Stomach smooth muscle (tissue), 2 donors: ENCODE data around the gene RHOU.

ENCODE experiments used
- H3K27ac ChIP-seq: one replicate; pipeline ENCODE4 v1.7.0; 2013; ENCODE audit warnings: mild to moderate bottlenecking, low read length, inconsistent platforms
- H3K27me3 ChIP-seq, 2 donors: one replicate each; pipeline ENCODE4 v1.7.0; 2013; ENCODE audit warnings: low read length in 2 of 2; ENCODE audit not compliant: insufficient read depth in 2 of 2, control insufficient read depth in 1 of 2
- H3K36me3 ChIP-seq, 2 donors: one replicate each; pipeline ENCODE4 v1.7.0; 2013; ENCODE audit warnings: low read length in 2 of 2; ENCODE audit not compliant: control insufficient read depth in 2 of 2, insufficient read depth in 2 of 2
- H3K4me1 ChIP-seq: one replicate; pipeline ENCODE4 v1.7.0; 2013; ENCODE audit warnings: low read length; ENCODE audit not compliant: control insufficient read depth, insufficient read depth
- H3K4me3 ChIP-seq, 2 donors: one replicate each; pipeline ENCODE4 v1.7.0; 2013; ENCODE audit warnings: low read length in 2 of 2
- H3K9ac ChIP-seq, 2 donors: one replicate each; pipeline ENCODE4 v1.7.0; 2013; ENCODE audit warnings: low read length in 2 of 2, mild to moderate bottlenecking in 1 of 2
- H3K9me3 ChIP-seq, 2 donors: one replicate each; pipeline ENCODE4 v1.7.0; 2013; ENCODE audit warnings: low read length in 2 of 2; ENCODE audit not compliant: control insufficient read depth in 2 of 2
- donor health status: healthy.
- donor health status: Pancreatic carcinoma.

Gene RHOU

GRCh38 chr1:228784181-228784580, 48.9 kb downstream of the RHOU start:
- peaks cover 0 to 4% of the 10 kb centered on the region in 2 donors for H3K27me3 ChIP-seq
- no peak overlapping the region for H3K4me3 ChIP-seq
- H3K4me1 ChIP-seq = peaks cover 8% of the 10 kb centered on the region
- no peak overlapping the region for H3K27ac ChIP-seq
- H3K9me3 ChIP-seq = no peaks in the 10 kb centered on the region
- no peak overlapping the region for H3K9ac ChIP-seq
- no peaks in the 10 kb centered on the region for H3K36me3 ChIP-seq

DNA sequence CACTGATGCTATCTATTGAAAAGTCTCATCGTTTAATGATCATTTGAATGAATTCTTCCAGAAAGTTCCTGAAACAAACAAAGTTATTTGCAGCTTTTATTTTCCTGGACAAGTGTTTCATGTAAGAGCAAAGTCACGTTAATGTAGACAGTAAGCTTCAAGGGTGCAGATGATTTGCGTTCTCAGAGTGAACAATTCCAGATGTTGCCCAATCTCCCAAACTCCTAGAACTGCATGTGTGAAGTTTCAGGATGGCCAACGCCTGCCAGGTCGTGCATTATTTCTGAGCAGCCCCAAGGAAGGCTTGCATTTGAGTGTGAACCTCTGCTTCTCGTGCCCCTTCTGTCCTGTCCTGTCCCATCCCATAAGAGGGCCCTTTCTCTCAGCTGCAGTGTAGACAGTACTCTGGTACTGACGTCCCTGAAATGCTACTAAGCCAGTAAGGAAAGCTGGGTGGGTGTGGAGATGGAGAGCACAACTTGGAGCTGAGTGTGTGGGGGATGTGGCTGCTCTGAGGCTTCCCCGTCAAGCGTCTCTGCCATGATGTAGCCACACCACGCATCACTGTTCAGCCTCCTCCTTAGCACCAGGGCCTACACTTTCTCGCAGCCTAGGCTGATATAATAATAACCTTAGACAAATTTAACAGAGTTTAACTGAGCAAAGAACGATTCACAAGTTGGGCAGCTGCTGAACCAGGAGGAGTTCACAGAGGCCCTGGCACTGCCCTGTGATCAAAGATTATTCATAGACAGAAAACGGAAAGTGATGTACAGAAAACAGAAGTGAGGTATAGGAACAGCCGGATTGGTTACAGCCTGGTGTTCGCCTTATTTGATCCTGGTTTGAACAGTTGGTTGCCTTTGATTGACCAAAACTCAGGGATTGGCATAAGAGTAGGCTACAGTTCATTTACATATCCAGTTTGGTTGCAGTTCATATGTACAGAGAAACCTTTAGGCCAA, 50.4 kb downstream of the RHOU start:
- Histone ChIP-seq H3K4me3 (no peak overlapping the region), H3K27me3 (peaks cover 0 to 4% of the 10 kb centered on the region in 2 donors), H3K27ac (no peak overlapping the region), H3K4me1 (peaks cover 8% of the 10 kb centered on the region), H3K9ac (no peak overlapping the region), H3K9me3 (no peaks in the 10 kb centered on the region), H3K36me3 (no peaks in the 10 kb centered on the region)

- Histone ChIP-seq H3K9me3 (no peaks in the 10 kb centered on the region), H3K4me1 (peaks cover 5% of the 10 kb centered on the region), H3K36me3 (no peaks in the 10 kb centered on the region), H3K27ac (no peak overlapping the region), H3K27me3 (peaks cover 0 to 4% of the 10 kb centered on the region in 2 donors), H3K9ac (no peak overlapping the region), H3K4me3 (no peak overlapping the region)
Observed at GRCh38 chr1:228786361-228787129, 51.3 kb downstream of the RHOU start.

DNA sequence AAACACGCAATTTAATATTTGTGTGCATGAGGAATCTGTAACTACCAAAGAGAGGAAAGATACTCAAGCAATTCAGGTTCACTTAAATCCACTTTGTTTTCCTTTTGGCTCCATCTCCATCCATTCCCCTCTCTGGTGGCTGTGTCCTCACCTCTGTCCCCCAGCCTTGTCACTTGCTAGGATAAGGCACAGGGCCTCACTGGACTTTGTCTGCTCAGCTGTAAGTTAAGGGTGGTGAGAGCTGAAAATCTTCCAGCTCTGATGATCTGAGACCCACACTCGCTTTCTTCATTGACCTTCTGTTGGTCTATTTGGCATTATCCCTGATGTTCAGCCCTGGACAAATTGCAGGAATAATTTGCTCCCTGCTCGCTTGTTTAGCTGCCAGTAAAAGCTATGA, 56.5 kb downstream of the RHOU start:
- no peaks in the 10 kb centered on the region for H3K9me3 ChIP-seq
- H3K27me3 ChIP-seq = no peaks in the 10 kb centered on the region
- peaks cover 4% of the 10 kb centered on the region for H3K4me1 ChIP-seq
- H3K4me3 ChIP-seq = no peak overlapping the region
- no peak overlapping the region for H3K27ac ChIP-seq
- no peaks in the 10 kb centered on the region for H3K36me3 ChIP-seq
- no peak overlapping the region for H3K9ac ChIP-seq

GRCh38 chr1:228792601-228793000, 57.3 kb downstream of the RHOU start:
- peaks cover 5% of the 10 kb centered on the region for H3K4me1 ChIP-seq
- no peaks in the 10 kb centered on the region for H3K9me3 ChIP-seq
- H3K27ac ChIP-seq = no peak overlapping the region
- H3K9ac ChIP-seq = no peak overlapping the region
- no peaks in the 10 kb centered on the region for H3K27me3 ChIP-seq
- H3K4me3 ChIP-seq = no peak overlapping the region
- no peaks in the 10 kb centered on the region for H3K36me3 ChIP-seq

DNA sequence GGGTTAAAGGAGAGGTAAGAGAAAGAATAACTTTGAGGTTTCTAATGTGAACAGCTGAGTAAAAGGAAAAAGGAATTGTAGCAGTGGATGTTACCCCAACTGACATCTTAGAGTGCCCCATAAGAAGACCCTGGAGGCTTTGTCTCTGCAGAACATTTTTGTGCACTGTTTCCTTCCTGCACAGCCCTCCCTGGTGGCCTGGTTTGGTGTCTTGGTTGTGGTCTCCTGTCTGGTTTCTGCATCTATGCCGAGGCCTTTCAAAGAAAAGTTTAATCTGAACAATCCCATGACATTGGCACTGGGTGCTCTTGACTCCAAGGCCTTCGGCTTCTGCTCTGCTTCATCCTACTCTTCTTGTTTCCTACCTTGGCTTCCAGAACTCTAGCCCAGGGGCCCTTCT, 57.8 kb downstream of the RHOU start:
- H3K4me1 ChIP-seq = peaks cover 9% of the 10 kb centered on the region
- no peak overlapping the region for H3K27ac ChIP-seq
- H3K9me3 ChIP-seq = no peaks in the 10 kb centered on the region
- H3K27me3 ChIP-seq = no peaks in the 10 kb centered on the region
- H3K36me3 ChIP-seq = no peaks in the 10 kb centered on the region
- H3K4me3 ChIP-seq = no peak overlapping the region
- no peak overlapping the region for H3K9ac ChIP-seq

GRCh38 chr1:228794173-228794572, 58.9 kb downstream of the RHOU start:
- Histone ChIP-seq H3K9ac (no peak overlapping the region), H3K4me3 (no peak overlapping the region), H3K27me3 (no peaks in the 10 kb centered on the region), H3K9me3 (no peaks in the 10 kb centered on the region), H3K36me3 (no peaks in the 10 kb centered on the region), H3K27ac (no peak overlapping the region), H3K4me1 (peaks cover 14% of the 10 kb centered on the region)

GRCh38 chr1:228794810-228795209, 59.5 kb downstream of the RHOU start:
- no peaks in the 10 kb centered on the region for H3K27me3 ChIP-seq
- H3K4me1 ChIP-seq = peaks cover 20% of the 10 kb centered on the region
- H3K9me3 ChIP-seq = no peaks in the 10 kb centered on the region
- no peaks in the 10 kb centered on the region for H3K36me3 ChIP-seq
- H3K9ac ChIP-seq = no peak overlapping the region
- no peak overlapping the region for H3K27ac ChIP-seq
- no peak overlapping the region for H3K4me3 ChIP-seq

DNA sequence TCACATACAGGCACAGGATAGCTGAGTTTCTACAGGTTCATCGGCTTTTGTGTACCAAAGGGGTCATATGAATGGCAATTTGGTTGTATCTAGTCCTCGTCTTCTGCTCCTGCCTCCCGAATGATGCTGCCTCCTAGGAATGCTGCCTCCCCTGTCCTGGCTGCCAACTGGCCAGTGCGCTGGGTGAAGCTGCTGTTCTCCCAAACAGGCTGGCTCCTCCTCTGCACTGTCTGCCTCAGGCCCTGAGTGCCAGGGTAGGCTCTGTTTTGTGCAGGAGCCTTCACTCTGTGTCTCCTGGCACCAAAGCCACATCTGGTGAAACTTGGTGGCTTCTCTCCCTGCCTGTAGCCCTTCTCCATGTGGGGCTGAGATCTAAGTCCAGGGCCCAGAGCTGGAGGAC, 60.3 kb downstream of the RHOU start:
- no peak overlapping the region for H3K27ac ChIP-seq
- H3K9ac ChIP-seq = no peak overlapping the region
- H3K9me3 ChIP-seq = no peaks in the 10 kb centered on the region
- H3K4me3 ChIP-seq = no peak overlapping the region
- peaks cover 26% of the 10 kb centered on the region for H3K4me1 ChIP-seq
- no peaks in the 10 kb centered on the region for H3K27me3 ChIP-seq
- H3K36me3 ChIP-seq = no peaks in the 10 kb centered on the region
